GM18508 (cell line): ENCODE results near the gene MLXIP.
"Not testable (repeated sequence)": the region's sequence is repeated elsewhere in the genome, so short reads cannot be mapped to it uniquely, and the experiment has no call there.

ENCODE experiments used
- ATAC-seq: cut with Tn5 transposase; IDR thresholded peaks from one replicate; pipeline ENCODE4 v1.9.1; 2021; ENCODE audit warnings: moderate number of reproducible peaks; ENCODE audit not compliant: insufficient read depth, unreplicated experiment

MLXIP gene

GRCh38 chr12:122052285-122052684 lies 26.3 kb upstream of the MLXIP start:
- ATAC-seq = no peak

DNA sequence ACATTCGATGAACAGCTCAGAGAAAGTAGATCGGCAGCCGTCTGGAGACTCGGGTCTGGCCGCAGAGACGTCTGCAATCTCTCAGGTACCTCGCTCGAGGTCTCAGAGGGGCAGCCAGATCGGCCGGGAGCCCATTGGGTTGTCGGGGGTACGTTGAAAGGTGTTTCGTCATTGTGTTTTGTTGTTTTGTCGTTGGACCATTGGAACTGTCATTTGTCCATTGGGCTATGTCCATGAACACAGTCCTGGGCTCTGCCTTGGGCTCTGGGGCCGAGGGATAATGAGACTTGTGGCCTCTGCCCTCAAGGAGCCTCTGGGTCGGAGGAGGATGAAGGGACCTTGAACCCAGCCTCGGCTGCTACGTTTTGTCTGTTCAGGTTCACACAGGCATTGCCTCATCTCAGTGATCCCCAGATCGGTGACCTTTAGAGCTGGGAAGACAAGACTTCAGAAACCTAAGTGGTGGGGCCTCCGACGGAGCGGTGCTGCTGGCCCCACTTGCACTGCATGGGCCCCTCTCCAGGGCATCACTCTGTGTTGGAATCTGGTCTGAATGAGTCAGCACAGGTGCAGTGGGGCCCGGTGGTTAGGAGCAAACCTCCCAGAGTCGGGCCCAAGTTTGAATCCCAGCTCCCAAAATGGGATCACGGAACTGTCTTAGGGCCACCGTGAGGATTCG lies 23.6 kb upstream of the MLXIP start:
- no peak for ATAC-seq

DNA sequence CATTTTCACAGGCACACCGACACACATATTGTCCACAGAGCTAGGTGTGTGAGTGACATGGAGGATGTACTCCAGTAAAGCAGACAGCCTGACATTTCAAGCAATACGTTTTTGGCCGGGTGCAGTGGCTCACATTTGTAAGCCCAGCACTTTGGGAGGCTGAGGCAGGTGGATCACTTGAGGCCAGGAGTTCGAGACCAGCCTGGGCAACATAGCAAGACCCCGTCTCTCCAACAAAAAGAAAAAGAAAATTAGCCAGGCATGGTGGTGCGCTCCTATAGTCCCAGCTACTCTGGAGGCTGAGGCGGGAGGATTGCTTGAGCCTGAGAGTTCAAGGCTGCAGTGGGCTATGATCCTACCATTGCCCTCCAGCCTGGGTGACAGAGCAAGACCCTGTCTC lies 22.1 kb upstream of the MLXIP start:
- ATAC-seq = not testable (repeated sequence)

- ATAC-seq = no peak
These were observed 21.4 kb upstream of the MLXIP start for GRCh38 chr12:122057007-122057735.

DNA sequence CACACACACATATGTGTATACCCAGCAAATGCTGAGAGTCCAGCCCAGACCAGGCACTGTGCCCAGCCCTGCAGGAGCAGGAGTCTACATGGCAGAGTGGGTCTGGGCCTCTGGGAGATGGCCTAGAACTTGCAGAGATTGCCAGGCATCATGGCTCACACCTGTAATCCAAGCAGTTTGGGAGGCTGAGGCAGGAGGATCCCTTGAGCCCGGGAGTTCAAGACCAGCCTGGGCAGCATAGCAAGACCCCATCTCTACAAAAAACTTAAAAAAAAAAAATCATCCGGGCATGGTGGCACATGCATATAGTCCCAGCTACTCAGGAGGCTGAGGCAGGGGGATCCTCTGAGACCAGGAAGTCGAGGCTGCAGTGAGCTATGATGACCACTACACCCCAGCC lies 20.8 kb upstream of the MLXIP start:
- no peak for ATAC-seq

- ATAC-seq = no peak
These were observed 19.9 kb upstream of the MLXIP start for GRCh38 chr12:122058549-122059149.

- ATAC-seq = no peak
These were observed 19.2 kb upstream of the MLXIP start for GRCh38 chr12:122059203-122059960.

- ATAC-seq = no peak
These were observed 18.5 kb upstream of the MLXIP start for GRCh38 chr12:122060081-122060501.

- ATAC-seq = no peak
These were observed 17.3 kb upstream of the MLXIP start for GRCh38 chr12:122061253-122061652.

DNA sequence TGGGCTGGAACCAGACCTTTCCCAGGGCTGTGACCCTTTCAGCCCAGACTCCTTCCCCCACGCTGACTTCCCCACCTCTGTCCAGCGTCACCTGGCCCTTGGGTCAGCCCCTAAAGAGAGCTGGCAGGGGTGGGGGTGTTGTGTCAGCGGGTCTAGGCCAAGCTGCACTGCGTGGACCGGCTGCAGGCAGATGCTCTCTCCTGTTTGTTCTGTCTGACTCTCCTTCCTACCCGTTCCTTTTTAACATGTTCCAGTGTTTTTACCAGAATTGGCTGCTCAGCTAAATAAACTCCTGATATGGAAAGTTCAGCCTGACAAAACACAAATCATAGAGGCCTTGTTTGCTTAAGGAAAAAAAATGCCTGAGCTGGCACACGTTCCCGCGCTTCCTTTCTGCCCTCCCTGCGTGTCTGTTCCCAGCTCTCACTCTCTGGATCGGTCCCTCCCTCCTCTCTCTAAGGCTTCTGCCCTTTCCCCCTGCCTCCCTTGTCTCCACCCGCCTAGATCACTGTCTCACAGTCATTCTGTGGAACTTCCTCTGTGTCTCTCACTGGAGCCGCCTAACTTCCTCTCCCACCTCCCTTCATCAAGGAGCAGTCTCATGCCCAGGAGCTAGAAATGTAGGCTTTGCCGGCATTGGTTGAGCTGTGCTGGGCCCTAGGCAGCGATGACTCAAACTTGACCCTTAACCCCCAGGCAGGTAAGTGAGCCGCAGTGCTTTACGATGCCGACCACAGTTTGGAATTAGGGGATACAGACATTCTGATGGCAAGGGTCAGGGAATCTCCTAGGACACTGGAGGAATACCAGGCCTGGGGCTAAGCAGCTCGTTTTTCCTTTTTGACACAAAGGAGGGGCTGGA lies 15.5 kb upstream of the MLXIP start:
- no peak for ATAC-seq

DNA sequence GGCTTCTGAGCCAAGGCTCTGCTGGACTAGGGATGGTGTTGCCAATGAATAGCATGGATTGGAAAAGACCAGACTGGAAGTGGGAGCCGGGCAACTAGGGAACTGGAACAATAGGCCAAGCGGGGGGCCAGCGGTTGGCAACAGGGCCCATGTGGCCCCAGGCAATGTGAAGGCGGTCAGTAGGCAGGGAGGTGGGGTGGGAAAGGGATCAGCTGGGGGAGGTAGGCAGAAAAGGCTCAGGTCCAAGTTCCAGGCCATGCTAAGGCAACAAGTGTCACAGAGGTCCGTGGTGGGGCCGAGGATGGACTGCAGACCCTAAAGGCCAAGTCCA lies 14.9 kb upstream of the MLXIP start:
- ATAC-seq = no peak

- ATAC-seq = no peak
These were observed 14.4 kb upstream of the MLXIP start for GRCh38 chr12:122064025-122064777.

GRCh38 chr12:122064780-122065588 lies 13.6 kb upstream of the MLXIP start:
- ATAC-seq = no peak

- ATAC-seq = no peak
These were observed 11.0 kb upstream of the MLXIP start for GRCh38 chr12:122067548-122067947.

GRCh38 chr12:122067966-122068365 lies 10.6 kb upstream of the MLXIP start:
- ATAC-seq = peak; percentile 63

DNA sequence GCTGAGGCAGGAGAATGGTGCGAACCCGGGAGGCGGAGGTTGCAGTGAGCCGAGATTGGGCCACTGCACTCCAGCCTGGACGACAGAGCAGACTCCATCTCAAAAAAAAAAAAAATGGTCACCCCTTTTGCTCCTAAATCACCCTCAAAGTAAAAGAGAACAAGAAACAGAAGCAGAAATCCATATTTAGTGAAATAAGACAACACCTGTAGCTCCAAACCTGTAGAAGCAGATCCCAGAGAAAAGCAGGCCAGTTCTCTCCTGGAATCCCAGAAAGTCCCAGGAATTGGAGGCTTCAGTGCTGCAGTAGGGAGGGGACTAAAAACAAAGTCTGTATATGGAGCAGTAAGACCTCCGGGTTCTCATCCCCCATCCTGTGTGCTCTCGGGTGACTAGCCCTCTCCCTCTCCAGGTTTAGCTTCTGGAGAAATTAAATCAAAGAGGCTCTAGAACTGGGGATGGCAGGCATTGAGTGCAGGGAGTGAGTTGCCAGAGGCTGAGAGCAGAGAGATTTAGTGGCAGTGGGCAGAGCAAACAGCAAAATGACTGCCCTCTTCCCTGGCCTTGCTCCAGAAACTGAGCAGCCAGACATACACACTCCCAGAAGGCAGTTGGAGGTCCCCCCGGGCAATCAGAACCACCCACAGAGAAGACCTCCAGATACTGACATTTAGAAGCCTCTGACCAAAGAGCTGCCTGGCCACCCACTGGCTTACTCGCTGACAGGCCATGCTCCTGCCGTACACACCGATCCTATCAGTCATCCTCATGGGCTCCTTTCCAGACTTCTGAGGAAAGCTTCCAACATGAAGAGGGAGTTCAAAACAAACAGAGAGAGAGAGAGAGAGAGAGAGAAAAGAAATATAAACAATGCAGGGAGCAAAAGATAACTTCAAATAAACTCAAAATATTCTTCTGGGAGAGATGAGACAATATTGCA lies 6.3 kb upstream of the MLXIP start:
- ATAC-seq = no peak

DNA sequence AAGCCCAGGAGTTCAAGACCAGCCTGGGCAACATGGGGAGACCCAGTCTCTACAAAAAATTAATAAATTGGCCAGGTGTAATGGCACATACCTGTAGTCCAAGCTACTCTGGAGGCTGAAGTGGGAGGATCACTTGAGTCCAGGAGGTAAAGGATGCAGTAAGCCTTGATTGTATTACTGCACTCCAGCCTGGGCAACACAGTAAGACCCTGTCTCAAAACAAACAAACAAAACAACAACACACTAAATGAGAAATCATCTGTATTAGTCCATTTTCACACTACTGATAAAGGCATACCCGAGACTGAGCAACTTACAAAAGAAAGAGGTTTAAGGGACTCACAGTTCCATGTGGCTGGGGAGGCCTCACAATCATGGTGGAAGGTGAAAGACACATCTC lies 4.7 kb upstream of the MLXIP start:
- no peak for ATAC-seq
